IMR-90 (cell line): ENCODE results near the gene AOPEP. TPM values are rescaled to one million over a fixed set of nuclear protein-coding genes. Genes with fewer than 3 reads are reported as not detected.
A peak's percentile ranks its signal among the peaks of the same experiment; 100 is the strongest.

Experiments
- ATAC-seq: fragments of 200-7000 bp; cut with Tn5 transposase; 2 replicates; pipeline ENCODE4 v1.9.1; 2020; ENCODE audit warnings: low read depth, mild to moderate bottlenecking, moderate library complexity
- BruUV-seq: library from RNA; stranded (reverse); fragments of 400-500 nt; replicated peaks from 2 replicates; lab custom pipeline; 2021; lab: Mats Ljungman, UMichigan
- CTCF ChIA-PET: fragments of 300-600 bp; formaldehyde crosslinking; extraction: SDS; loops from one replicate; lab custom pipeline; 2021; ENCODE audit warnings: antibody characterized with exemption; lab: Yijun Ruan, JAX
- POLR2A ChIA-PET: fragments of 300-600 bp; sonication (Branson Sonifier 250); formaldehyde crosslinking; loops from one replicate; lab custom pipeline; 2022; ENCODE audit warnings: antibody characterized with exemption; ENCODE audit not compliant: unreplicated experiment; lab: Charles Lee
- DNase-seq: peaks from one replicate; pipeline ENCODE4 v3.0.0; 2013
- H2AFZ ChIP-seq: replicated peaks from 2 replicates; pipeline ENCODE3; 2013; ENCODE audit warnings: low read length, mild to moderate bottlenecking; ENCODE audit not compliant: poor library complexity
- H2AK5ac ChIP-seq: 2 replicates; pipeline ENCODE4 v1.6.1; 2013; ENCODE audit warnings: low read depth, low read length, inconsistent platforms
- H2AK9ac ChIP-seq: replicated peaks from 2 replicates; pipeline ENCODE3; 2013; ENCODE audit warnings: mild to moderate bottlenecking, low read depth, low read length, moderate library complexity; ENCODE audit not compliant: poor library complexity
- H2BK120ac ChIP-seq: 2 replicates; pipeline ENCODE4 v1.6.1; 2013; ENCODE audit warnings: low read depth, low read length, inconsistent platforms
- H2BK15ac ChIP-seq: 3 replicates; pipeline ENCODE4 v1.6.1; 2013; ENCODE audit warnings: low read depth, low read length, inconsistent platforms
- H2BK20ac ChIP-seq: 2 replicates; pipeline ENCODE4 v1.6.1; 2013; ENCODE audit warnings: low read depth, mild to moderate bottlenecking, inconsistent platforms, low read length, moderate library complexity
- H2BK5ac ChIP-seq: 2 replicates; pipeline ENCODE4 v1.6.1; 2013; ENCODE audit warnings: mild to moderate bottlenecking, low read depth, low read length, inconsistent platforms; ENCODE audit not compliant: poor library complexity, severe bottlenecking
- H3K14ac ChIP-seq: replicated peaks from 2 replicates; pipeline ENCODE4 v1.6.1; 2013; ENCODE audit warnings: low read depth, low read length, inconsistent platforms
- H3K18ac ChIP-seq: 2 replicates; pipeline ENCODE4 v1.6.1; 2013; ENCODE audit warnings: low read depth, low read length, control low read depth
- H3K23ac ChIP-seq: 2 replicates; pipeline ENCODE4 v1.6.1; 2013; ENCODE audit warnings: low read depth, low read length, inconsistent platforms
- H3K27ac ChIP-seq: 2 replicates; pipeline ENCODE4 v1.5.1; 2013; ENCODE audit warnings: mild to moderate bottlenecking, control low read depth, low read length; ENCODE audit not compliant: insufficient read depth
- H3K27me3 ChIP-seq: 2 replicates; pipeline ENCODE4 v1.6.1; 2013; ENCODE audit warnings: low read length; ENCODE audit not compliant: control insufficient read depth, insufficient read depth
- H3K36me3 ChIP-seq: 2 replicates; pipeline ENCODE4 v1.6.1; 2013; ENCODE audit warnings: low read length, mixed read lengths; ENCODE audit not compliant: control insufficient read depth, insufficient read depth
- H3K4ac ChIP-seq: 2 replicates; pipeline ENCODE4 v1.6.1; 2013; ENCODE audit warnings: low read depth, low read length, inconsistent platforms
- H3K4me1 ChIP-seq: 2 replicates; pipeline ENCODE4 v1.6.1; 2013; ENCODE audit warnings: low read length, mixed read lengths; ENCODE audit not compliant: control insufficient read depth, insufficient read depth
- H3K4me2 ChIP-seq: 2 replicates; pipeline ENCODE4 v1.6.1; 2013; ENCODE audit warnings: low read depth, mild to moderate bottlenecking, control low read depth, low read length, moderate library complexity
- H3K4me3 ChIP-seq: 2 replicates; pipeline ENCODE4 v1.5.1; 2013; ENCODE audit warnings: low read depth, mild to moderate bottlenecking, control low read depth, low read length, moderate library complexity; ENCODE audit not compliant: insufficient read depth
- H3K56ac ChIP-seq: 2 replicates; pipeline ENCODE4 v1.6.1; 2013; ENCODE audit warnings: low read length, inconsistent platforms; ENCODE audit not compliant: insufficient read depth; ENCODE audit errors: extremely low read depth
- H3K79me1 ChIP-seq, 2 experiments: 2 replicates each; pipeline ENCODE4 v1.6.1; 2013; ENCODE audit warnings: low read length in 2 of 2, inconsistent platforms in 1 of 2, low read depth in 1 of 2
- H3K9ac ChIP-seq: 2 replicates; pipeline ENCODE4 v1.6.1; 2013; ENCODE audit warnings: low read depth, low read length, control low read depth
- H3K9me1 ChIP-seq: 2 replicates; pipeline ENCODE4 v1.6.1; 2013; ENCODE audit warnings: low read length, inconsistent platforms; ENCODE audit not compliant: insufficient read depth
- H3K9me3 ChIP-seq: 2 replicates; pipeline ENCODE4 v1.6.1; 2013; ENCODE audit warnings: low read length; ENCODE audit not compliant: control insufficient read depth, insufficient read depth
- H4K20me1 ChIP-seq: 2 replicates; pipeline ENCODE4 v1.6.1; 2013; ENCODE audit warnings: low read length, inconsistent platforms; ENCODE audit not compliant: insufficient read depth
- H4K5ac ChIP-seq: 2 replicates; pipeline ENCODE4 v1.6.1; 2013; ENCODE audit warnings: mild to moderate bottlenecking, low read depth, low read length, control low read depth
- H4K8ac ChIP-seq, 2 experiments: 2 replicates each; pipeline ENCODE4 v1.6.1; 2013; ENCODE audit warnings: low read depth in 2 of 2, low read length in 2 of 2, control low read depth in 1 of 2, inconsistent platforms in 1 of 2
- H4K91ac ChIP-seq: 2 replicates; pipeline ENCODE4 v1.6.1; 2013; ENCODE audit warnings: low read depth, low read length, inconsistent platforms; ENCODE audit not compliant: insufficient read depth
- CEBPB ChIP-seq: IDR thresholded peaks from 2 replicates; pipeline ENCODE4 v1.6.1; 2012; ENCODE audit warnings: low read depth, low read length, improper control_type of control experiment
- NFE2L2 ChIP-seq: fragments of 150-350 bp; IDR thresholded peaks from 2 replicates; pipeline ENCODE4 v1.6.1; 2016; ENCODE audit warnings: low read depth, mild to moderate bottlenecking, low read length
- WGBS, 2 experiments: methylation state at CpG; one replicate each; pipeline versions ENCODE4 v1.1.5 to v1.1.7; 2013; ENCODE audit warnings: missing lambda C conversion rate in 2 of 2; ENCODE audit not compliant: insufficient read length in 1 of 2; ENCODE audit errors: extremely low coverage in 2 of 2; 5-methylcytosine and 5-hydroxymethylcytosine counted together
- dilution Hi-C: fragments of 300-500 bp; cut with HindIII; formaldehyde crosslinking; loops from one replicate; pipeline ENCODE4 v1.14.3; 2018; ENCODE audit warnings: low sequenced_read_pairs; ENCODE audit not compliant: unreplicated experiment
- in situ Hi-C: fragments of 300-500 bp; cut with MboI; formaldehyde crosslinking; loops from 3 replicates; pipeline ENCODE4 v1.14.3; 2019; ENCODE audit warnings: low sequenced_read_pairs, inconsistent platforms, mixed read lengths
- intact Hi-C: fragments of 100-400 bp; cut with micrococcal nuclease; formaldehyde crosslinking; loops from 2 replicates; pipeline ENCODE4 v1.10.0; 2022
- polyA plus RNA-seq, 3 experiments: library from polyadenylated mRNA; depleted of rRNA; stranded (reverse); fragments of >200 nt; gene quantifications; 2 replicates each; pipeline ENCODE4 v1.2.3, GENCODE V29; 2012; ENCODE audit warnings: low replicate concordance in 1 of 3
- total RNA-seq: library from RNA; depleted of rRNA; stranded (reverse); fragments of >200 nt; gene quantifications from 2 replicates; pipeline ENCODE4 v1.2.3, GENCODE V29; 2012

The AOPEP gene
- total and polyA plus RNA-seq, 2 of the 4 experiments (the other 2 are of a cell fraction) = 34.9 to 38.7 TPM

DNA sequence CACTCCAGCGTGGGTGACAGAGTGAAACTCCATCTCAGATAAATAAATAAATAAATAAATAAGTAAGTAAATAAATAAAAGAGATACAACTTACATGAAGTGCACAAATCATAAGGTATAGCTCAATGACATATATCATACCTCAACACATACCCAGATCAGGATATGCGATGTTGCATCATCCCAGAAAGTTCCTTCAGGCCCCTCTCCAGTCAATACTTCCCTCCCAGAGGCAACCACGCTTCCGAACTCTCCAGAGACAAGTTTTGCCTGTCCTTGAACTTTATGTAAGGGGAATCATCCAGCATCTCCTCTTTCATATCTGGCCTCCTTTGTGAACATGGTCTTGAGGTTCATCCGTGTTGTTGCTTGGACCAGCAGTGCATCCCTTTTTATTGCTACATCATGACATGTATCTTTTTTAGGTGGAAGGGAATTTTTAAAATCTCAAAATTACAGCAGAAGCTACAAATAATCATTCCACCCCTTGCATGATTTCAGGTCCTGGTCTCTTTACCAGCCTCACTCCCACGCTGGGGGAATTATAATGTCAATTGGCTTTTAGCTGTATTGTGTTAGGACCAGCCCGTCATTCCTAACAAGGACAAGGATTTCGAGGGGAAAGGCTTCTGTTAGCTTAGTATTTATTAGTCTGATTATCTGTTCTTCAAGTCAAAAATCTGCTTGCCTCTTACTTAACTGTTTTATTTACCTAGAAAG, 32.9 kb upstream of the AOPEP start:
- Histone ChIP-seq H3K4me1 (no peaks in the 10 kb centered on the region), H3K36me3 (no peaks in the 10 kb centered on the region), H3K23ac (no peak overlapping the region), H3K9ac (no peak overlapping the region), H2AK9ac (no peak overlapping the region), H3K4me3 (no peak overlapping the region), H2BK120ac (no peak overlapping the region), H2BK5ac (no peak overlapping the region), H3K9me3 (peaks cover 2% of the 10 kb centered on the region; the same call in 1 of the 2 replicates), H2BK15ac (no peak overlapping the region), H4K8ac (no peak overlapping the region), H4K20me1 (no peaks in the 10 kb centered on the region), H4K5ac (no peak overlapping the region), H3K9me1 (no peaks in the 10 kb centered on the region), H3K4me2 (no peak overlapping the region), H2AK5ac (no peak overlapping the region), H2BK20ac (no peak overlapping the region), H2AFZ (no peak overlapping the region), H3K4ac (no peak overlapping the region), H3K27ac (no peak overlapping the region), H4K91ac (no peak overlapping the region), H3K79me1 (no peaks in the 10 kb centered on the region), H3K56ac (no peak overlapping the region), H3K27me3 (peaks cover 18% of the 10 kb centered on the region), H3K14ac (no peak overlapping the region), H3K18ac (no peak overlapping the region)
- BruUV-seq = no TSS peak
- ChIA-PET POLR2A (no interaction called here), CTCF (no interaction called here)
- DNase-seq = no peak
- dilution Hi-C loops = no loop called here
- in situ Hi-C loops = no loop called here
- intact Hi-C loops = no loop called here
- TF ChIP-seq NFE2L2 (no peak), CEBPB (0 out of 2 replicates have a peak, but pooled peaks have one; percentile 19)
- no peak for ATAC-seq
- no CpG with 5 or more reads among the region's 8 CpGs for WGBS, 2 experiments
